Measurements from ENCODE around the gene CORO2A. TPM values are rescaled to one million over a fixed set of nuclear protein-coding genes. Genes with fewer than 3 reads are reported as not detected.

Gene CORO2A
- polyA plus RNA-seq, 1 of the 3 experiments (the other 2 are of a cell fraction) = 2.3 TPM

- H3F3A ChIP-seq (replicated peaks; ENCODE audit: insufficient read depth) = peaks cover 3% of the 10 kb centered on the region
- CTCF ChIA-PET = no interaction called here
Observed at GRCh38 chr9:98083061-98083501, 109.4 kb downstream of the CORO2A start.

GRCh38 chr9:98081477-98082219, 110.8 kb downstream of the CORO2A start:
- Histone ChIP-seq H3F3A (replicated peaks; ENCODE audit: insufficient read depth) (peaks cover 3% of the 10 kb centered on the region), H3K9me2 (no peaks in the 10 kb centered on the region), H3K79me2 (ENCODE audit: insufficient read depth) (no peaks in the 10 kb centered on the region), H3K27ac (ENCODE audit: low read depth in 2 of 2, low read length in 1 of 2) (peak overlapping the region in 1 of 2 experiments; percentile 56; a peak in 2 of 4 replicates), H2AFZ (ENCODE audit: low read depth) (no peak overlapping the region), H3K9ac (no peak overlapping the region), H3K27me3 (ENCODE audit: insufficient read depth) (no peaks in the 10 kb centered on the region), H4K20me1 (ENCODE audit: insufficient read depth) (no peaks in the 10 kb centered on the region), H3K4me2 (0 out of 2 replicates have a peak overlapping the region, but pooled peaks have one; percentile 21), H3K36me3 (replicated peaks in 1 of 2; ENCODE audit: control insufficient read depth in 1 of 2, insufficient read depth in 2 of 2, low read length in 1 of 2) (peaks cover 20 to 44% of the 10 kb centered on the region in 2 experiments), H3K9me3 (no peaks in the 10 kb centered on the region), H3K4me3 (ENCODE audit: low read depth in 2 of 2, low read length in 1 of 2) (no peak overlapping the region), H3K4me1 (ENCODE audit: control insufficient read depth in 1 of 2, insufficient read depth in 2 of 2, low read depth in 1 of 2, low read length in 1 of 2) (peaks cover 3 to 5% of the 10 kb centered on the region in 2 experiments; a peak in 2 of 4 replicates)
- TF ChIP-seq TCF12 (IDR thresholded peaks at IDR 0.05) (peak; percentile 9; the same call in 1 of the 2 replicates), IRF3 (IDR thresholded peaks at IDR 0.05; ENCODE audit: low read depth, low read length) (no peak), FOSL2 (IDR thresholded peaks at IDR 0.05; ENCODE audit: borderline replicate concordance, low read depth) (peak; percentile 56; the same call in 1 of the 2 replicates)
- DNase-seq = no peak
- POLR2A ChIA-PET = no interaction called here
- CTCF ChIA-PET = interaction anchor here (1.1 kb wide), 1 partner anchor 182 kb away, joined by 4 read pairs; no protein-coding TSS in a partner anchor
- 69% methylated on average over 4 of the region's 6 CpGs for WGBS (ENCODE audit: low lambda C conversion rate)

More at GRCh38 chr9:98083061-98083501, 109.4 kb downstream of the CORO2A start:
- H3K4me2 ChIP-seq = no peak overlapping the region
- no peaks in the 10 kb centered on the region for H3K9me3 ChIP-seq
- TF ChIP-seq TEAD4 (IDR thresholded peaks at IDR 0.05; ENCODE audit: borderline replicate concordance, insufficient read depth) (no peak), ZBTB33 (IDR thresholded peaks at IDR 0.05; ENCODE audit: borderline replicate concordance, low read depth) (no peak), RFX5 (IDR thresholded peaks at IDR 0.05; ENCODE audit: low read length) (no peak), GABPA (IDR thresholded peaks at IDR 0.05; ENCODE audit: low read depth) (no peak), YY1 (IDR thresholded peaks at IDR 0.05; ENCODE audit: low read depth) (no peak), MAX (IDR thresholded peaks at IDR 0.05; ENCODE audit: low read depth) (no peak), NFIC (IDR thresholded peaks at IDR 0.05; ENCODE audit: borderline replicate concordance) (no peak), RCOR1 (IDR thresholded peaks at IDR 0.05; ENCODE audit: low read length) (no peak), GATA2 (CRISPR knock-in tag; IDR thresholded peaks at IDR 0.05) (no peak)
- no peak overlapping the region for H3K27ac ChIP-seq (ENCODE audit: low read depth in 2 of 2, low read length in 1 of 2)
- 100% methylated on average over 2 of the region's 2 CpGs for WGBS (ENCODE audit: low lambda C conversion rate)
- H3K4me1 ChIP-seq (ENCODE audit: control insufficient read depth in 1 of 2, insufficient read depth in 2 of 2, low read depth in 1 of 2, low read length in 1 of 2) = peaks cover 3 to 5% of the 10 kb centered on the region in 2 experiments; a peak in 2 of 4 replicates
- H3K4me3 ChIP-seq (ENCODE audit: low read depth in 2 of 2, low read length in 1 of 2) = no peak overlapping the region
- DNase-seq = no peak
- H3K9ac ChIP-seq = no peak overlapping the region
- peaks cover 17 to 41% of the 10 kb centered on the region in 2 experiments for H3K36me3 ChIP-seq (replicated peaks in 1 of 2; ENCODE audit: control insufficient read depth in 1 of 2, insufficient read depth in 2 of 2, low read length in 1 of 2)
- POLR2A ChIA-PET = no interaction called here
- no peaks in the 10 kb centered on the region for H3K79me2 ChIP-seq (ENCODE audit: insufficient read depth)
- no peaks in the 10 kb centered on the region for H3K27me3 ChIP-seq (ENCODE audit: insufficient read depth)
- no peaks in the 10 kb centered on the region for H4K20me1 ChIP-seq (ENCODE audit: insufficient read depth)
- H3K9me2 ChIP-seq = no peaks in the 10 kb centered on the region
- no peak overlapping the region for H2AFZ ChIP-seq (ENCODE audit: low read depth)
